Activated naive CD4-positive, alpha-beta T cell treated with anti-CD3 and anti-CD28 coated beads, Interleukin-2, amount 50 U/mL, for 24 hours (primary cell): Measurements from ENCODE around the gene AGBL4.
A peak's percentile ranks its signal among the peaks of the same experiment; 100 is the strongest.

Source experiments
- H3K27ac Mint-ChIP-seq: one replicate; pipeline ENCODE4 v1.8.0; 2021; ENCODE audit warnings: mild to moderate bottlenecking, mixed read lengths
- H3K27me3 Mint-ChIP-seq: one replicate; pipeline ENCODE4 v1.8.0; 2021; ENCODE audit warnings: mixed read lengths
- H3K36me3 Mint-ChIP-seq: one replicate; pipeline ENCODE4 v1.8.0; 2021; ENCODE audit warnings: mixed read lengths
- H3K4me1 Mint-ChIP-seq: one replicate; pipeline ENCODE4 v1.8.0; 2021; ENCODE audit warnings: mixed read lengths
- H3K4me3 Mint-ChIP-seq: one replicate; pipeline ENCODE4 v1.8.0; 2021; ENCODE audit warnings: mild to moderate bottlenecking, mixed read lengths
- H3K9me3 Mint-ChIP-seq: one replicate; pipeline ENCODE4 v1.8.0; 2021; ENCODE audit warnings: mixed read lengths

Gene AGBL4

GRCh38 chr1:48673332-48674105 lies 1350.2 kb downstream of the AGBL4 start:
- Mint-ChIP-seq H3K36me3 (no peaks in the 10 kb centered on the region), H3K4me3 (no peak overlapping the region), H3K4me1 (no peaks in the 10 kb centered on the region), H3K27ac (no peak overlapping the region), H3K27me3 (peaks cover 5% of the 10 kb centered on the region), H3K9me3 (no peaks in the 10 kb centered on the region)

DNA sequence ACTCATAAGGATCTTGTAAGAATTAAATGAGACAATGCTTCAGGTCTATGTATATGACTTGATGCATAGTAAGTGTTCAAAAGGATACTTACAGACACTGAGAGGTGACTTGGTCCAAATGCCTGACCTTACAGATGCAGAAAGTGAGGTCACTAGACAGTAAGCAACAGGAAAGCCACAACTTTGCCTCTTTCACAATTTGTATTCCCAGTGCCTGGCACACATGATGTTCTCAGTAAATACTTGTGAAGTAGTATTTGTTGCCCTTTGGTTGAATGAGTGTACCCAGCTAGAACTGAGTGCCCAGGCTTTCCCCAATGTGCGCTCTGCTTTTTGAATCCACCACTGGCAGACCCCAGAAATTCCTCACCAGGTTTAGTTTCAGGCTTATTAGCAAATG lies 1352.2 kb downstream of the AGBL4 start:
- H3K9me3 Mint-ChIP-seq: no peaks in the 10 kb centered on the region

GRCh38 chr1:48670234-48671020 lies 1353.3 kb downstream of the AGBL4 start:
- Mint-ChIP-seq H3K4me3 (no peak overlapping the region), H3K4me1 (no peaks in the 10 kb centered on the region), H3K27ac (no peak overlapping the region), H3K9me3 (no peaks in the 10 kb centered on the region), H3K27me3 (peaks cover 5% of the 10 kb centered on the region), H3K36me3 (no peaks in the 10 kb centered on the region)

More for the DNA sequence above, 1352.2 kb downstream of the AGBL4 start:
- Mint-ChIP-seq H3K27me3 (peaks cover 5% of the 10 kb centered on the region), H3K4me1 (no peaks in the 10 kb centered on the region), H3K36me3 (no peaks in the 10 kb centered on the region), H3K4me3 (no peak overlapping the region), H3K27ac (no peak overlapping the region)

DNA sequence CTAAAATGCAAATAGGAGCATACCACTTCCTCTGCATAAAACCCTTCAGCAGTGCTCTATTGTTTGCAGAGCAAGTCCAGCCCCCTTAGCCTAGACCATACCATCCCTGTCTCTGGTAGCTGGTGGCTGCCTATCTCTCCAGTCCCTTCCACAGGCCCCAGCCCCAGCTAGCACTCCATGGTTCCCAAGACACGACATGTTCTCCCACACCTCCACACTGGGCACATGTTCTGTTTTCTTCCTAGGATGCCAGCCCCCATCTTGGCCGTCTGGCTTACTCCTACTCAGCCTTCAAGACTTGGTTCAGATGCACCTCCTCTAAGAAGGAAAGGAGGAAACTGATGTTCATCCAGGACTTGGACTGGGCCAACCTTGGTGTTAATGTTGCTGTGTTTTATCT lies 1355.4 kb downstream of the AGBL4 start:
- H3K27ac Mint-ChIP-seq: no peak overlapping the region
- H3K27me3 Mint-ChIP-seq: peaks cover 5% of the 10 kb centered on the region
- no peaks in the 10 kb centered on the region for H3K4me1 Mint-ChIP-seq
- no peak overlapping the region for H3K4me3 Mint-ChIP-seq
- H3K9me3 Mint-ChIP-seq: no peaks in the 10 kb centered on the region
- no peaks in the 10 kb centered on the region for H3K36me3 Mint-ChIP-seq

- Mint-ChIP-seq H3K27me3 (peaks cover 5% of the 10 kb centered on the region), H3K4me1 (no peaks in the 10 kb centered on the region), H3K9me3 (no peaks in the 10 kb centered on the region), H3K27ac (no peak overlapping the region), H3K4me3 (no peak overlapping the region), H3K36me3 (no peaks in the 10 kb centered on the region)
These were observed 1356.0 kb downstream of the AGBL4 start for GRCh38 chr1:48667782-48668181.

- no peaks in the 10 kb centered on the region for H3K9me3 Mint-ChIP-seq
- peaks cover 7% of the 10 kb centered on the region for H3K27me3 Mint-ChIP-seq
- H3K4me1 Mint-ChIP-seq: no peaks in the 10 kb centered on the region
- no peak overlapping the region for H3K27ac Mint-ChIP-seq
- no peaks in the 10 kb centered on the region for H3K36me3 Mint-ChIP-seq
- no peak overlapping the region for H3K4me3 Mint-ChIP-seq
These were observed 1357.9 kb downstream of the AGBL4 start for GRCh38 chr1:48665708-48666407.

DNA sequence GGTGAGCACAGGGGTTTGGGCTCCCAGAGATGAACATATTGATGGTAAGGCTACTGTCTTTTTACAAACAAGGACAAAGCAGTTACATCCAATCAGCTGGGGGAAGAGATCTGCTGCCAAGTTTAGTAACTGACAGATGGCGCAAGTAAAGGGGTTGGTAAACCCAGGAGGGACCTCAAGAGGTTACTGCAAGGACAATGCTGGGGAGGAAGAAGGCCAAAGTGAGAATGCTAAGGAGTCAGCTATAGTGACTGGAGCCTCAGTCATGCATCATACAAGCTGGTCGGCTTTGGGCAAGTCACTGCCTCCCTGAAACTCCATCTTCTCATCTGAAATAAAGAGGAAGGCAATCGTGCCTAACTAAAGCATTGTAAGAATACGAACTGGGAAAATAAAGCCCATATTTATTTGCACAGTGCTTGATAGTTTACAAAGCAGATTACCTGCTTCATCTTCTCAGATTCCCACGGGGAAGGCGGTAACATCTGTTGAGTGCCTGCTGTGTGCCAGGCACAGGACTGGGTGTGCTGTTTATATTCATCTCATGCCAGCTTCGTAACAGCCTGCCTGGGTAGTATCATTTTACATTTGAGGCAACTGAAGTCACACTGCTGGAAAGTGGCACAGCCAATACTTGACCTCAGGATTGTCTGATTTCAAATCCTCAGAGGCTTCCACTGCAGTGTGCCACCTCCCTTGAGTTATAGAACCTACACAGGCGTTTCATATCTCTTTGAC lies 1361.9 kb downstream of the AGBL4 start:
- H3K4me1 Mint-ChIP-seq: no peaks in the 10 kb centered on the region
- no peak overlapping the region for H3K27ac Mint-ChIP-seq
- no peaks in the 10 kb centered on the region for H3K36me3 Mint-ChIP-seq
- H3K4me3 Mint-ChIP-seq: no peak overlapping the region
- no peaks in the 10 kb centered on the region for H3K9me3 Mint-ChIP-seq
- peaks cover 3% of the 10 kb centered on the region for H3K27me3 Mint-ChIP-seq

GRCh38 chr1:48659801-48660200 lies 1364.0 kb downstream of the AGBL4 start:
- Mint-ChIP-seq H3K9me3 (no peaks in the 10 kb centered on the region), H3K36me3 (no peaks in the 10 kb centered on the region), H3K4me3 (no peak overlapping the region), H3K27me3 (peaks cover 3% of the 10 kb centered on the region), H3K27ac (no peak overlapping the region), H3K4me1 (no peaks in the 10 kb centered on the region)

GRCh38 chr1:48657413-48657812 lies 1366.3 kb downstream of the AGBL4 start:
- Mint-ChIP-seq H3K9me3 (no peaks in the 10 kb centered on the region), H3K4me1 (no peaks in the 10 kb centered on the region), H3K27ac (no peak overlapping the region), H3K36me3 (no peaks in the 10 kb centered on the region), H3K4me3 (no peak overlapping the region), H3K27me3 (peaks cover 2% of the 10 kb centered on the region)

GRCh38 chr1:48654606-48655210 lies 1369.0 kb downstream of the AGBL4 start:
- H3K4me1 Mint-ChIP-seq: no peaks in the 10 kb centered on the region
- H3K27ac Mint-ChIP-seq: no peak overlapping the region
- H3K36me3 Mint-ChIP-seq: no peaks in the 10 kb centered on the region
- H3K9me3 Mint-ChIP-seq: no peaks in the 10 kb centered on the region
- H3K27me3 Mint-ChIP-seq: peaks cover 1% of the 10 kb centered on the region
- no peak overlapping the region for H3K4me3 Mint-ChIP-seq

- Mint-ChIP-seq H3K27ac (no peak overlapping the region), H3K4me3 (no peak overlapping the region), H3K4me1 (no peaks in the 10 kb centered on the region)
These were observed 1371.4 kb downstream of the AGBL4 start for GRCh38 chr1:48652334-48652733.

GRCh38 chr1:48649880-48650279 lies 1373.9 kb downstream of the AGBL4 start:
- H3K27me3 Mint-ChIP-seq: peaks cover 4% of the 10 kb centered on the region
- peak overlapping the region; percentile 17 for H3K27ac Mint-ChIP-seq
- H3K4me1 Mint-ChIP-seq: no peaks in the 10 kb centered on the region
- no peak overlapping the region for H3K4me3 Mint-ChIP-seq
- H3K36me3 Mint-ChIP-seq: no peaks in the 10 kb centered on the region
- H3K9me3 Mint-ChIP-seq: no peaks in the 10 kb centered on the region

More at GRCh38 chr1:48652334-48652733, 1371.4 kb downstream of the AGBL4 start:
- H3K9me3 Mint-ChIP-seq: no peaks in the 10 kb centered on the region
- peaks cover 1% of the 10 kb centered on the region for H3K27me3 Mint-ChIP-seq
- H3K36me3 Mint-ChIP-seq: no peaks in the 10 kb centered on the region

DNA sequence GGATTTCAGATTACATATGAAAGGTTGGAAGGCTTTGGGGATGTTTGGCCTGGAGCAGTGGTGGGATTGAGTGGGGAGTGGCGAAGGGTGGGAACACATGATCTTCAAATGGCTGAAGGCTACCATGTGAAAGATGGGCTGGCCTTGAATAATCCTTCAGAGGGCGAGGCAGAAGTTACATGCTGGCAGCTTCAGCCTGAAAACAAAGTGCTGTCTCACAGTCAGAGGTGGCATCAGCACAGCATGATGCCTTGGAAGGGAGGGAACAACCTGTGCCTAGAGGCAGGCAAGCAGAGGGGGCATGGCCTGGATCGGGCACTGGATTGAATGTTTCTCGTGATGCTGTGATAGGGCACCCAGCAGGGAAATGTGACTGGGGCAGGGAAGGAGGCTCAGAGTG lies 1377.9 kb downstream of the AGBL4 start:
- Mint-ChIP-seq H3K36me3 (no peaks in the 10 kb centered on the region), H3K9me3 (no peaks in the 10 kb centered on the region), H3K27me3 (peaks cover 8% of the 10 kb centered on the region), H3K27ac (no peak overlapping the region), H3K4me1 (no peaks in the 10 kb centered on the region), H3K4me3 (no peak overlapping the region)

- Mint-ChIP-seq H3K27me3 (peaks cover 8% of the 10 kb centered on the region), H3K4me1 (no peaks in the 10 kb centered on the region), H3K9me3 (no peaks in the 10 kb centered on the region), H3K4me3 (no peak overlapping the region), H3K27ac (no peak overlapping the region), H3K36me3 (no peaks in the 10 kb centered on the region)
These were observed 1378.7 kb downstream of the AGBL4 start for GRCh38 chr1:48644905-48645605.
